ENCODE results near the gene LIMS4. TPM values are rescaled to one million over a fixed set of nuclear protein-coding genes. Genes with fewer than 3 reads are reported as not detected.
"Not testable (repeated sequence)": the region's sequence is repeated elsewhere in the genome, so short reads cannot be mapped to it uniquely, and the experiment has no call there.

Gene LIMS4
- total and polyA plus RNA-seq, 2 experiments from 2014 or later = 0.15 TPM; not detected in 1

GRCh38 chr2:110407142-110407541 is 65.5 kb downstream of the LIMS4 start:
- not testable (repeated sequence) for H3K9me2 ChIP-seq (ENCODE audit: insufficient read depth); H3K27ac ChIP-seq (ENCODE audit: low read depth); H3K36me3 Mint-ChIP-seq (ENCODE audit: low read depth); H3K4me1 ChIP-seq (ENCODE audit: insufficient read depth); H3K36me3 ChIP-seq (ENCODE audit: insufficient read depth); H3K27me3 Mint-ChIP-seq (ENCODE audit: insufficient read depth, low read depth, poor library complexity); H3K4me3 Mint-ChIP-seq; H3K27ac Mint-ChIP-seq; H3F3A ChIP-seq (replicated peaks; ENCODE audit: low read depth); H3K4me3 ChIP-seq; H3K4me2 ChIP-seq; H3K9me3 Mint-ChIP-seq; H3K27me3 ChIP-seq (ENCODE audit: insufficient read depth); H3K79me2 ChIP-seq (replicated peaks; ENCODE audit: insufficient read depth); H4K20me1 ChIP-seq (replicated peaks; ENCODE audit: insufficient read depth); H3K4me1 Mint-ChIP-seq; DNase-seq (ENCODE audit: low spot score); H2AFZ ChIP-seq
- ATAC-seq = peak; percentile 94

- not testable (repeated sequence) for H3K27ac Mint-ChIP-seq; H3K27me3 ChIP-seq (ENCODE audit: insufficient read depth); ATAC-seq; H3K27me3 Mint-ChIP-seq (ENCODE audit: insufficient read depth, low read depth, poor library complexity); H3K79me2 ChIP-seq (replicated peaks; ENCODE audit: insufficient read depth); H3K4me1 ChIP-seq (ENCODE audit: insufficient read depth); H3K36me3 Mint-ChIP-seq (ENCODE audit: low read depth); H4K20me1 ChIP-seq (replicated peaks; ENCODE audit: insufficient read depth); H3F3A ChIP-seq (replicated peaks; ENCODE audit: low read depth); H3K27ac ChIP-seq (ENCODE audit: low read depth); H3K4me1 Mint-ChIP-seq; H3K9me2 ChIP-seq (ENCODE audit: insufficient read depth); H2AFZ ChIP-seq; H3K36me3 ChIP-seq (ENCODE audit: insufficient read depth); DNase-seq (ENCODE audit: low spot score); H3K4me2 ChIP-seq; H3K9me3 Mint-ChIP-seq; H3K4me3 ChIP-seq; H3K4me3 Mint-ChIP-seq
These were observed 67.6 kb downstream of the LIMS4 start for GRCh38 chr2:110404988-110405387.

GRCh38 chr2:110404246-110404645 is 68.4 kb downstream of the LIMS4 start:
- H3K4me2 ChIP-seq; H3K36me3 Mint-ChIP-seq (ENCODE audit: low read depth): not testable (repeated sequence)

GRCh38 chr2:110401001-110401618 is 71.5 kb downstream of the LIMS4 start:
- not testable (repeated sequence) for H2AFZ ChIP-seq; H3K79me2 ChIP-seq (replicated peaks; ENCODE audit: insufficient read depth); H3K9me2 ChIP-seq (ENCODE audit: insufficient read depth); H3K27me3 ChIP-seq (ENCODE audit: insufficient read depth); H3K4me1 ChIP-seq (ENCODE audit: insufficient read depth); H3K36me3 ChIP-seq (ENCODE audit: insufficient read depth); H3K27ac ChIP-seq (ENCODE audit: low read depth); H4K20me1 ChIP-seq (replicated peaks; ENCODE audit: insufficient read depth); H3K4me2 ChIP-seq; H3K4me3 ChIP-seq; H3K9me3 Mint-ChIP-seq; H3K27ac Mint-ChIP-seq; H3K27me3 Mint-ChIP-seq (ENCODE audit: insufficient read depth, low read depth, poor library complexity); H3K4me3 Mint-ChIP-seq; DNase-seq (ENCODE audit: low spot score); H3K36me3 Mint-ChIP-seq (ENCODE audit: low read depth); H3K4me1 Mint-ChIP-seq; H3F3A ChIP-seq (replicated peaks; ENCODE audit: low read depth)
- peak; percentile 99 for ATAC-seq

More at GRCh38 chr2:110404246-110404645, 68.4 kb downstream of the LIMS4 start:
- H3K4me1 ChIP-seq (ENCODE audit: insufficient read depth); DNase-seq (ENCODE audit: low spot score); H3K9me2 ChIP-seq (ENCODE audit: insufficient read depth); H3K4me3 Mint-ChIP-seq; ATAC-seq; H3K27ac Mint-ChIP-seq; H3K4me3 ChIP-seq; H3K36me3 ChIP-seq (ENCODE audit: insufficient read depth); H2AFZ ChIP-seq; H3F3A ChIP-seq (replicated peaks; ENCODE audit: low read depth); H4K20me1 ChIP-seq (replicated peaks; ENCODE audit: insufficient read depth); H3K9me3 Mint-ChIP-seq; H3K4me1 Mint-ChIP-seq; H3K79me2 ChIP-seq (replicated peaks; ENCODE audit: insufficient read depth); H3K27me3 ChIP-seq (ENCODE audit: insufficient read depth); H3K27ac ChIP-seq (ENCODE audit: low read depth); H3K27me3 Mint-ChIP-seq (ENCODE audit: insufficient read depth, low read depth, poor library complexity): not testable (repeated sequence)

- not testable (repeated sequence) for H3K9me2 ChIP-seq (ENCODE audit: insufficient read depth); H3K36me3 Mint-ChIP-seq (ENCODE audit: low read depth); H3K4me1 Mint-ChIP-seq; H3F3A ChIP-seq (replicated peaks; ENCODE audit: low read depth); H3K27me3 Mint-ChIP-seq (ENCODE audit: insufficient read depth, low read depth, poor library complexity); H4K20me1 ChIP-seq (replicated peaks; ENCODE audit: insufficient read depth); H3K4me1 ChIP-seq (ENCODE audit: insufficient read depth); H3K36me3 ChIP-seq (ENCODE audit: insufficient read depth); H3K4me2 ChIP-seq; H3K4me3 ChIP-seq; H3K79me2 ChIP-seq (replicated peaks; ENCODE audit: insufficient read depth); H2AFZ ChIP-seq; H3K4me3 Mint-ChIP-seq; H3K9me3 Mint-ChIP-seq; DNase-seq (ENCODE audit: low spot score); H3K27ac Mint-ChIP-seq; ATAC-seq; H3K27me3 ChIP-seq (ENCODE audit: insufficient read depth); H3K27ac ChIP-seq (ENCODE audit: low read depth)
These were observed 73.2 kb downstream of the LIMS4 start for GRCh38 chr2:110399378-110399777.

GRCh38 chr2:110395990-110396389 is 76.6 kb downstream of the LIMS4 start:
- H3K36me3 ChIP-seq (ENCODE audit: insufficient read depth); H3K9me2 ChIP-seq (ENCODE audit: insufficient read depth); H3K79me2 ChIP-seq (replicated peaks; ENCODE audit: insufficient read depth); H3F3A ChIP-seq (replicated peaks; ENCODE audit: low read depth); H3K36me3 Mint-ChIP-seq (ENCODE audit: low read depth); H3K4me3 Mint-ChIP-seq; H3K4me1 Mint-ChIP-seq; H3K4me1 ChIP-seq (ENCODE audit: insufficient read depth); H3K4me3 ChIP-seq; H3K27me3 ChIP-seq (ENCODE audit: insufficient read depth); DNase-seq (ENCODE audit: low spot score); H3K27ac Mint-ChIP-seq; H3K27ac ChIP-seq (ENCODE audit: low read depth); H2AFZ ChIP-seq; H3K9me3 Mint-ChIP-seq; H4K20me1 ChIP-seq (replicated peaks; ENCODE audit: insufficient read depth); H3K4me2 ChIP-seq; H3K27me3 Mint-ChIP-seq (ENCODE audit: insufficient read depth, low read depth, poor library complexity): not testable (repeated sequence)
- peak; percentile 45; the same call in 1 of the 3 replicates for ATAC-seq
